H1 (cell line): ENCODE measurements around the gene KATNBL1. TPM values are rescaled to one million over a fixed set of nuclear protein-coding genes. Genes with fewer than 3 reads are reported as not detected.

ENCODE experiments used
- CTCF ChIA-PET: fragments of 300-600 bp; sonication (Branson Sonifier 250); formaldehyde crosslinking; loops from one replicate; lab custom pipeline; 2021; ENCODE audit not compliant: partially characterized antibody; lab: Charles Lee
- POLR2A ChIA-PET: fragments of 300-600 bp; sonication (Branson Sonifier 250); formaldehyde crosslinking; loops from one replicate; lab custom pipeline; 2021; ENCODE audit warnings: inconsistent platforms; ENCODE audit not compliant: partially characterized antibody; lab: Charles Lee
- DNase-seq, 2 experiments: peaks; one replicate each; pipeline versions ENCODE4 v3.0.0 to v3.0.0-alpha.2; 2010 to 2022; ENCODE audit warnings: low spot score in 2 of 2, low read depth in 1 of 2, mixed read lengths in 1 of 2
- FAIRE-seq: peaks from 2 replicates; lab custom pipeline; 2011; peaks lifted over from hg19 to GRCh38; lab: Jason Lieb, UNC
- H2AFZ ChIP-seq: 2 replicates; pipeline ENCODE4 v1.8.1; 2012; ENCODE audit warnings: low read length, inconsistent platforms
- H2AK5ac ChIP-seq: 2 replicates; pipeline ENCODE4 v1.6.1; 2013; ENCODE audit warnings: low read depth, low read length
- H2BK120ac ChIP-seq: replicated peaks from 2 replicates; pipeline ENCODE3; 2013; ENCODE audit warnings: low read depth, low read length, inconsistent platforms
- H2BK12ac ChIP-seq: 2 replicates; pipeline ENCODE4 v1.6.1; 2013; ENCODE audit warnings: low read depth, low read length
- H2BK15ac ChIP-seq: 2 replicates; pipeline ENCODE4 v1.6.1; 2013; ENCODE audit warnings: low read length
- H2BK20ac ChIP-seq: 2 replicates; pipeline ENCODE4 v1.6.1; 2013; ENCODE audit warnings: low read length
- H2BK5ac ChIP-seq: 2 replicates; pipeline ENCODE4 v1.6.1; 2013; ENCODE audit warnings: low read depth, low read length
- H3K14ac ChIP-seq: 2 replicates; pipeline ENCODE4 v1.6.1; 2013; ENCODE audit warnings: inconsistent platforms; ENCODE audit not compliant: insufficient read length
- H3K18ac ChIP-seq: 2 replicates; pipeline ENCODE4 v1.6.1; 2013; ENCODE audit warnings: low read length; ENCODE audit errors: extremely low read depth
- H3K23ac ChIP-seq: 2 replicates; pipeline ENCODE4 v1.6.1; 2013; ENCODE audit warnings: inconsistent platforms; ENCODE audit not compliant: insufficient read length
- H3K23me2 ChIP-seq: 2 replicates; pipeline ENCODE4 v1.6.1; 2013; ENCODE audit warnings: low read depth, low read length
- H3K27ac ChIP-seq: 2 replicates; pipeline ENCODE4 v1.6.1; 2011; ENCODE audit warnings: low read depth, low read length, inconsistent platforms
- H3K27me3 ChIP-seq, 4 experiments: replicated peaks in 1 of 4; 1 replicate in 1 of 4; 2 replicates in 3 of 4; pipeline versions ENCODE4 v1.6.1 to v1.8.1; 2011 to 2013; ENCODE audit warnings: low read length in 3 of 4, mild to moderate bottlenecking in 3 of 4, inconsistent platforms in 2 of 4, mixed read lengths in 2 of 4, moderate library complexity in 1 of 4; ENCODE audit not compliant: control insufficient read depth in 3 of 4, insufficient read depth in 3 of 4; ENCODE audit errors: extremely low read depth in 1 of 4
- H3K36me3 ChIP-seq, 4 experiments: 2 replicates each; pipeline versions ENCODE4 v1.6.1 to v1.8.1; 2011 to 2013; ENCODE audit warnings: mild to moderate bottlenecking in 4 of 4, low read length in 3 of 4, moderate library complexity in 2 of 4, control low read depth in 1 of 4, inconsistent platforms in 1 of 4; ENCODE audit not compliant: insufficient read depth in 4 of 4, control insufficient read depth in 2 of 4
- H3K4ac ChIP-seq: replicated peaks from 2 replicates; pipeline ENCODE3; 2013; ENCODE audit warnings: low read length, low read depth, mixed read lengths, inconsistent platforms; ENCODE audit not compliant: insufficient read length
- H3K4me1 ChIP-seq, 4 experiments: replicated peaks in 1 of 4; 1 replicate in 1 of 4; 2 replicates in 3 of 4; pipeline versions ENCODE4 v1.6.1 to v1.8.1; 2011 to 2013; ENCODE audit warnings: low read length in 3 of 4, inconsistent platforms in 2 of 4, mixed read lengths in 1 of 4; ENCODE audit not compliant: insufficient read depth in 4 of 4, control insufficient read depth in 3 of 4
- H3K4me2 ChIP-seq, 2 experiments: 2 replicates each; pipeline versions ENCODE4 v1.6.1 to v1.8.1; 2011 to 2013; ENCODE audit warnings: low read depth in 2 of 2, low read length in 2 of 2, control low read depth in 1 of 2, inconsistent platforms in 1 of 2, mild to moderate bottlenecking in 1 of 2; ENCODE audit not compliant: insufficient read depth in 1 of 2
- H3K4me3 ChIP-seq, 4 experiments: fragments of 200-600, 300-600 bp in 1 of 4; sonication (generic), shearing (Covaris generic), sonication (Bioruptor Twin) in 1 of 4; 2 replicates each; pipeline versions ENCODE4 v1.5.1 to v1.8.1; 2011 to 2016; ENCODE audit warnings: low read length in 4 of 4, low read depth in 3 of 4, control low read depth in 2 of 4, inconsistent platforms in 2 of 4, mild to moderate bottlenecking in 2 of 4, mixed read lengths in 1 of 4, moderate library complexity in 1 of 4; ENCODE audit not compliant: insufficient read depth in 2 of 4; ENCODE audit errors: extremely low read depth in 1 of 4
- H3K56ac ChIP-seq: replicated peaks from 2 replicates; pipeline ENCODE3; 2013; ENCODE audit warnings: low read depth, mild to moderate bottlenecking, mixed read lengths, low read length, inconsistent platforms; ENCODE audit not compliant: insufficient read length
- H3K79me1 ChIP-seq: 2 replicates; pipeline ENCODE4 v1.6.1; 2013; ENCODE audit warnings: low read depth, low read length, control low read depth
- H3K79me2 ChIP-seq, 2 experiments: 2 replicates each; pipeline versions ENCODE4 v1.6.1 to v1.8.1; 2012 to 2013; ENCODE audit warnings: low read length in 2 of 2, mild to moderate bottlenecking in 2 of 2, inconsistent platforms in 1 of 2; ENCODE audit not compliant: insufficient read depth in 2 of 2, control insufficient read depth in 1 of 2
- H3K9ac ChIP-seq, 4 experiments: replicated peaks in 1 of 4; 1 replicate in 1 of 4; 2 replicates in 3 of 4; pipeline versions ENCODE4 v1.6.1 to v1.8.1; 2011 to 2013; ENCODE audit warnings: low read depth in 3 of 4, low read length in 3 of 4, control low read depth in 2 of 4, mild to moderate bottlenecking in 2 of 4, moderate library complexity in 2 of 4, inconsistent platforms in 1 of 4; ENCODE audit errors: extremely low read depth in 1 of 4
- H3K9me3 ChIP-seq, 2 experiments: 2 replicates each; pipeline versions ENCODE4 v1.6.1 to v1.8.1; 2012 to 2013; ENCODE audit warnings: mild to moderate bottlenecking in 2 of 2, moderate library complexity in 2 of 2, control low read depth in 1 of 2, inconsistent platforms in 1 of 2, low read depth in 1 of 2, low read length in 1 of 2, mixed read lengths in 1 of 2; ENCODE audit not compliant: insufficient read depth in 2 of 2
- H4K20me1 ChIP-seq, 2 experiments: replicated peaks in 1 of 2; 2 replicates each; pipeline versions ENCODE3 to v1.8.1; 2011 to 2013; ENCODE audit warnings: inconsistent platforms in 2 of 2, low read length in 2 of 2, mild to moderate bottlenecking in 1 of 2; ENCODE audit not compliant: insufficient read depth in 2 of 2, control insufficient read depth in 1 of 2
- H4K5ac ChIP-seq: 2 replicates; pipeline ENCODE4 v1.6.1; 2013; ENCODE audit warnings: low read length, low read depth, mixed read lengths, inconsistent platforms; ENCODE audit not compliant: insufficient read length
- H4K8ac ChIP-seq: 2 replicates; pipeline ENCODE4 v1.8.0; 2013; ENCODE audit warnings: mild to moderate bottlenecking, moderate library complexity, low read length, inconsistent platforms; ENCODE audit not compliant: insufficient read depth; ENCODE audit errors: extremely low read depth
- H4K91ac ChIP-seq: replicated peaks from 2 replicates; pipeline ENCODE3; 2013; ENCODE audit warnings: low read length, mixed read lengths, inconsistent platforms; ENCODE audit not compliant: insufficient read length
- RAD21 ChIP-seq, 2 experiments: IDR thresholded peaks in 1 of 2; conservative IDR thresholded peaks in 1 of 2; 2 replicates each; pipeline ENCODE4 v1.6.1; 2011; ENCODE audit warnings: low read depth in 2 of 2, low read length in 2 of 2, improper control_type of control experiment in 1 of 2, inconsistent platforms in 1 of 2, mild to moderate bottlenecking in 1 of 2, moderate library complexity in 1 of 2
- RFX5 ChIP-seq: IDR thresholded peaks from 2 replicates; pipeline ENCODE4 v1.6.1; 2011; ENCODE audit warnings: low read depth, low read length, improper control_type of control experiment, borderline replicate concordance
- SUZ12 ChIP-seq: fragments of 200-600 bp; sonication (generic); IDR thresholded peaks from 2 replicates; pipeline ENCODE4 v1.6.1; 2012; ENCODE audit warnings: mild to moderate bottlenecking, inconsistent platforms, low read length, moderate library complexity, mixed read lengths
- WGBS, 2 experiments: shearing (Covaris generic) in 1 of 2; methylation state at CpG; one replicate each; pipeline versions ENCODE4 v1.1.6 to v1.1.7; 2013 to 2015; ENCODE audit warnings: low lambda C conversion rate in 2 of 2, mixed read lengths in 2 of 2, inconsistent platforms in 1 of 2, low coverage in 1 of 2, missing lambda C conversion rate in 1 of 2; ENCODE audit not compliant: insufficient replicate concordance in 2 of 2, insufficient coverage in 1 of 2, insufficient read length in 1 of 2; ENCODE audit errors: extremely low coverage in 1 of 2, missing lambda C conversion rate in 1 of 2; 5-methylcytosine and 5-hydroxymethylcytosine counted together
- polyA plus RNA-seq, 7 experiments: library from polyadenylated mRNA; depleted of rRNA in 3 of 7; stranded (reverse) in 5 of 7; unstranded in 2 of 7; fragments of >200 nt in 5 of 7; fragments of 200-250 nt in 2 of 7; gene quantifications; 1 replicate in 5 of 7; 2 replicates in 1 of 7; 4 replicates in 1 of 7; pipeline versions ENCODE4 v1.2.1 to v1.2.3, GENCODE V29; 2011 to 2013; ENCODE audit warnings: missing spikeins in 2 of 7, mixed read lengths in 2 of 7
- total RNA-seq: library from RNA; stranded (reverse); fragmentation: NEBNext Ultra II Directional; extraction: Animal tissue kit (Norgen Biotek cat#: 25700); gene quantifications from 2 replicates; pipeline ENCODE4 v1.2.1, GENCODE V29; 2021
- TF ChIP-seq, protein P1 (sequence below): IDR thresholded peaks from 2 replicates; pipeline ENCODE4 v1.6.1; 2012; ENCODE audit warnings: inconsistent platforms
- TF ChIP-seq, protein P2 (sequence below), 3 experiments: IDR thresholded peaks; 1 replicate in 2 of 3; 2 replicates in 1 of 3; pipeline versions ENCODE4 v1.5.1 to v1.6.1; 2011; ENCODE audit warnings: low read length in 3 of 3, mild to moderate bottlenecking in 3 of 3, inconsistent platforms in 2 of 3, low read depth in 1 of 3, moderate library complexity in 1 of 3; ENCODE audit not compliant: insufficient read depth in 1 of 3; ENCODE audit errors: control extremely low read depth in 1 of 3

The KATNBL1 gene
- total and polyA plus RNA-seq, 2 of the 8 experiments (the other 6 are each of a cell fraction or from before 2014, with no cell fraction given): 14.2 to 51.4 TPM

DNA sequence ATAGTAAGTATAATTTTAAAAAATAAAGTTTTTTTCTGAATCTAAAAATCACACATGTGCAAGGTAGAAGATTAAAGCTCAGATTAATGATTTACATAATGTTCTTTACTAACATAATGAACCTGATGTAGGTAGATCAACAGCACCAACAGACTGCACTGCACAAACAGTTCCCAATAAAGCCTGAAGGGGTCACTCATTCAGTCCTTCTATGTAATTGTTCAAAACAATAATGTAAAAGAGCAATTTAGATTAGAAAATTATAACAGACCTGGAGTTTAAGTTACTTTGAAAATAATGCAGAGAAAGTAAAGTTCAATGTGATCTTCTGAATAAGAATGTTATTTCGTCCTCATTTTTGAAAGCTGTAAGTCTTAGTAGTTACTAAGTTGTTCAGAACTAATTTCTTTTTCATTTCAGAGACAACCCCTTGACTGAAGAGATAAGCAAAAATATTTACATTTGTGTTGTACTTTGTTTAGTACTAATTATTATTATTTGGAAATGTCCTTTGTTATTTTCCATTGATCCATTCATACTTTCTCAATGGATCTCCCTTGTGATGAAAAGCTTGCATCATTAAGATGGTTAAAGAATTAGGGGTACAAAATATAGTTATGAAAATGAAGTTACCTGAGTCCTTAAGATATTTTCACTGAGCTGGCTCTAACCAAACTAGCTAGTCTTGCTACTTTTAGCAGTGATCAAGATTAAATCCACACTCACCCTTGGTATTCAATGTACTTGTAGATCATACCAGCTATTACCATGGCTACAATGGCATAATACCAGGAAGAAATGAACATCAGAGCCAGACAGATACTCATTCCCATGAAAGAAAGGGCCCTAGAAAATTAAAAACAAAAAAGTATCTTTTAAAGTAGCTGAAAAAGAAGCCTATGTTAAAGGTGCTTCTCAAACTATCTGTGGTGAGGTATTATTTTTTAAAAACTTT, 31.8 kb upstream of the KATNBL1 start:
- Histone ChIP-seq H3K4me1 (peaks cover 0 to 3% (median under 1%) of the 10 kb centered on the region in 4 experiments; a peak in 3 of 7 replicates), H3K36me3 (peaks cover 0 to 9% (median 0%) of the 10 kb centered on the region in 4 experiments; a peak in 3 of 8 replicates), H3K4ac (no peak overlapping the region), H2BK120ac (no peak overlapping the region), H3K27ac (no peak overlapping the region), H3K4me2 (no peak overlapping the region), H3K9me3 (no peaks in the 10 kb centered on the region), H3K56ac (no peak overlapping the region), H2BK20ac (no peak overlapping the region), H3K79me2 (no peaks in the 10 kb centered on the region), H3K14ac (no peak overlapping the region), H2BK12ac (no peak overlapping the region), H3K79me1 (no peaks in the 10 kb centered on the region), H3K27me3 (peaks cover 0 to 1% (median 0%) of the 10 kb centered on the region in 4 experiments; a peak in 1 of 7 replicates), H2BK5ac (no peak overlapping the region), H3K23me2 (no peaks in the 10 kb centered on the region), H3K18ac (no peak overlapping the region), H4K8ac (no peak overlapping the region), H4K5ac (no peak overlapping the region), H2BK15ac (no peak overlapping the region), H3K4me3 (no peak overlapping the region), H3K9ac (no peak overlapping the region), H4K91ac (no peak overlapping the region), H3K23ac (no peak overlapping the region), H4K20me1 (no peaks in the 10 kb centered on the region), H2AK5ac (no peak overlapping the region), H2AFZ (no peak overlapping the region)
- WGBS, 2 experiments: 28% methylated on average over 1 of the region's 1 CpG; no CpG with 5 or more reads in 1 of the 2 experiments
- TF ChIP-seq, protein P1, sequence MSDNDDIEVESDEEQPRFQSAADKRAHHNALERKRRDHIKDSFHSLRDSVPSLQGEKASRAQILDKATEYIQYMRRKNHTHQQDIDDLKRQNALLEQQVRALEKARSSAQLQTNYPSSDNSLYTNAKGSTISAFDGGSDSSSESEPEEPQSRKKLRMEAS: no peak
- TF ChIP-seq SUZ12 (no peak), RFX5 (no peak), RAD21 (IDR thresholded peaks at IDR 0.05 in 1 of 2, conservative IDR thresholded peaks at IDR 0.05 in 1 of 2; ENCODE audit: low read depth in 2 of 2, low read length in 2 of 2) (peak; percentile 38 to 41)
- TF ChIP-seq, protein P2, sequence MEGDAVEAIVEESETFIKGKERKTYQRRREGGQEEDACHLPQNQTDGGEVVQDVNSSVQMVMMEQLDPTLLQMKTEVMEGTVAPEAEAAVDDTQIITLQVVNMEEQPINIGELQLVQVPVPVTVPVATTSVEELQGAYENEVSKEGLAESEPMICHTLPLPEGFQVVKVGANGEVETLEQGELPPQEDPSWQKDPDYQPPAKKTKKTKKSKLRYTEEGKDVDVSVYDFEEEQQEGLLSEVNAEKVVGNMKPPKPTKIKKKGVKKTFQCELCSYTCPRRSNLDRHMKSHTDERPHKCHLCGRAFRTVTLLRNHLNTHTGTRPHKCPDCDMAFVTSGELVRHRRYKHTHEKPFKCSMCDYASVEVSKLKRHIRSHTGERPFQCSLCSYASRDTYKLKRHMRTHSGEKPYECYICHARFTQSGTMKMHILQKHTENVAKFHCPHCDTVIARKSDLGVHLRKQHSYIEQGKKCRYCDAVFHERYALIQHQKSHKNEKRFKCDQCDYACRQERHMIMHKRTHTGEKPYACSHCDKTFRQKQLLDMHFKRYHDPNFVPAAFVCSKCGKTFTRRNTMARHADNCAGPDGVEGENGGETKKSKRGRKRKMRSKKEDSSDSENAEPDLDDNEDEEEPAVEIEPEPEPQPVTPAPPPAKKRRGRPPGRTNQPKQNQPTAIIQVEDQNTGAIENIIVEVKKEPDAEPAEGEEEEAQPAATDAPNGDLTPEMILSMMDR (IDR thresholded peaks at IDR 0.05; ENCODE audit: control extremely low read depth in 1 of 3, insufficient read depth in 1 of 3, low read depth in 1 of 3, low read length in 3 of 3): peak in 2 of 3 experiments; percentile 35 to 67; a peak in 2 of 4 replicates
- DNase-seq (no peak), FAIRE-seq (peak; percentile 55)
- CTCF ChIA-PET: interaction anchor here (0.6 to 5.6 kb wide), 26 partner anchors 9 to 165 kb away, joined by 3 to 41 read pairs (median 4); partner anchors contain the start of gene LPCAT4
- POLR2A ChIA-PET: interaction anchor here (0.9 kb wide), 1 partner anchor 346 kb away, joined by 3 read pairs; no protein-coding TSS in a partner anchor
